MM.1S (cell line): ENCODE measurements around the gene PGBD4.

Experiments used
- EZH2 ChIP-seq: fragments of 300-600 bp; sonication (generic); optimal IDR thresholded peaks from 2 replicates; pipeline ENCODE3; 2017; ENCODE audit warnings: low read depth, mild to moderate bottlenecking, antibody characterized with exemption, low read length, mixed read lengths
- EZH2phosphoT487 ChIP-seq: fragments of 300-600 bp; sonication (generic); IDR thresholded peaks from 2 replicates; pipeline ENCODE4 v1.6.1; 2018; ENCODE audit warnings: antibody characterized with exemption, low read length
- TF ChIP-seq, protein P1 (sequence below): fragments of 300-600 bp; sonication (generic); IDR thresholded peaks from 2 replicates; pipeline ENCODE4 v1.5.1; 2016; ENCODE audit warnings: antibody characterized with exemption, low read length, mixed read lengths

DNA sequence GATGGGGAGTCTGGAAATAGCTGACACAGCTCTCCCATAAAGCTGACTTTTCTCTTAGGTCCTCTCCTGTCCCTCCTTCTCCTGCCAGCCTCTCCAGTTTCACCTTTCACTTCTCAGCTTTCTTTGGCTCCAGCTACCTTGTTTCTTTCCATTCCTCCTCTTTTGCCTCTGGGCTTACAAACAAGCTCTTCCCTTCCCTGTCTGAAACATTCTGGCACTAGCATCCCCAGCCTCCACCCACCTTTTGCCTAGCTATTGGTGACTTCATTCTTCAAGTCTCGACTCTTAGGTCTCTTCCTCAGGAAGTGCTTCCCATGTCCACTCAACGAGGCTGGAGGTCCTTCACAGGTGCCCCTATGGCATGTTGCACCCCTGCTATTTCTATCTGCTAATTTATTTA, 42.4 kb upstream of the PGBD4 start:
- TF ChIP-seq, protein P1, sequence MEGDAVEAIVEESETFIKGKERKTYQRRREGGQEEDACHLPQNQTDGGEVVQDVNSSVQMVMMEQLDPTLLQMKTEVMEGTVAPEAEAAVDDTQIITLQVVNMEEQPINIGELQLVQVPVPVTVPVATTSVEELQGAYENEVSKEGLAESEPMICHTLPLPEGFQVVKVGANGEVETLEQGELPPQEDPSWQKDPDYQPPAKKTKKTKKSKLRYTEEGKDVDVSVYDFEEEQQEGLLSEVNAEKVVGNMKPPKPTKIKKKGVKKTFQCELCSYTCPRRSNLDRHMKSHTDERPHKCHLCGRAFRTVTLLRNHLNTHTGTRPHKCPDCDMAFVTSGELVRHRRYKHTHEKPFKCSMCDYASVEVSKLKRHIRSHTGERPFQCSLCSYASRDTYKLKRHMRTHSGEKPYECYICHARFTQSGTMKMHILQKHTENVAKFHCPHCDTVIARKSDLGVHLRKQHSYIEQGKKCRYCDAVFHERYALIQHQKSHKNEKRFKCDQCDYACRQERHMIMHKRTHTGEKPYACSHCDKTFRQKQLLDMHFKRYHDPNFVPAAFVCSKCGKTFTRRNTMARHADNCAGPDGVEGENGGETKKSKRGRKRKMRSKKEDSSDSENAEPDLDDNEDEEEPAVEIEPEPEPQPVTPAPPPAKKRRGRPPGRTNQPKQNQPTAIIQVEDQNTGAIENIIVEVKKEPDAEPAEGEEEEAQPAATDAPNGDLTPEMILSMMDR, result no peak
- no peak for TF ChIP-seq EZH2
- TF ChIP-seq EZH2phosphoT487, result no peak
